A673 (cell line): ENCODE data around the gene TAS2R3. TPM values are rescaled to one million over a fixed set of nuclear protein-coding genes. Genes with fewer than 3 reads are reported as not detected.

Experiments used
- BruUV-seq: library from RNA; stranded (reverse); fragments of 400-500 nt; replicated peaks from 2 replicates; lab custom pipeline; 2021; lab: Mats Ljungman, UMichigan
- CTCF ChIA-PET: fragments of 300-600 bp; sonication (Branson Sonifier 250); formaldehyde crosslinking; loops from one replicate; lab custom pipeline; 2022; ENCODE audit warnings: antibody characterized with exemption; lab: Charles Lee
- POLR2A ChIA-PET: fragments of 300-600 bp; sonication (Branson Sonifier 250); formaldehyde crosslinking; loops from one replicate; lab custom pipeline; 2022; ENCODE audit warnings: antibody characterized with exemption; ENCODE audit not compliant: low non-redundant PET; lab: Charles Lee
- DNase-seq: peaks from one replicate; pipeline ENCODE4 v3.0.0-alpha.2; 2015; ENCODE audit warnings: low spot score
- H3K27ac ChIP-seq: fragments of 200-600 bp; sonication (generic); 2 replicates; pipeline ENCODE4 v1.5.1; 2016; ENCODE audit warnings: mixed run types, low read depth, mild to moderate bottlenecking, mixed read lengths, antibody characterized with exemption, low read length; ENCODE audit not compliant: poor library complexity, severe bottlenecking
- H3K27me3 ChIP-seq: fragments of 200-600 bp; sonication (generic); replicated peaks from 2 replicates; pipeline ENCODE4 v1.6.1; 2017; ENCODE audit warnings: mixed run types, low read depth, mild to moderate bottlenecking, mixed read lengths, antibody characterized with exemption, low read length; ENCODE audit not compliant: insufficient read depth, poor library complexity
- H3K36me3 ChIP-seq: fragments of 200-600 bp; sonication (generic); 2 replicates; pipeline ENCODE4 v1.6.1; 2016; ENCODE audit warnings: mixed run types, mild to moderate bottlenecking, mixed read lengths, antibody characterized with exemption, low read length; ENCODE audit not compliant: insufficient read depth, poor library complexity, severe bottlenecking
- H3K4me1 ChIP-seq: fragments of 200-600 bp; sonication (generic); 2 replicates; pipeline ENCODE4 v1.6.1; 2017; ENCODE audit warnings: mixed run types, mild to moderate bottlenecking, mixed read lengths, antibody characterized with exemption, low read length; ENCODE audit not compliant: insufficient read depth, poor library complexity, severe bottlenecking
- H3K4me3 ChIP-seq: fragments of 200-600 bp; sonication (generic); 2 replicates; pipeline ENCODE4 v1.5.1; 2016; ENCODE audit warnings: low read depth, mixed run types, mild to moderate bottlenecking, mixed read lengths, low read length; ENCODE audit not compliant: poor library complexity, severe bottlenecking
- H3K9me3 ChIP-seq: fragments of 200-600 bp; sonication (generic); 2 replicates; pipeline ENCODE4 v1.6.1; 2016; ENCODE audit warnings: mixed run types, low read depth, mild to moderate bottlenecking, mixed read lengths, antibody characterized with exemption, low read length; ENCODE audit not compliant: poor library complexity, severe bottlenecking
- EZH2 ChIP-seq: fragments of 200-600 bp; sonication (generic); IDR thresholded peaks from 2 replicates; pipeline ENCODE4 v1.6.1; 2017; ENCODE audit warnings: borderline replicate concordance, low read depth, mild to moderate bottlenecking, mixed read lengths, antibody characterized with exemption, low read length; ENCODE audit not compliant: poor library complexity, severe bottlenecking
- intact Hi-C: fragments of 100-400 bp; cut with micrococcal nuclease; formaldehyde crosslinking; loops from one replicate; pipeline ENCODE4 v1.10.0; 2022; ENCODE audit not compliant: unreplicated experiment
- total RNA-seq: library from RNA; stranded (reverse); gene quantifications from 2 replicates; pipeline ENCODE4 v1.2.3, GENCODE V29; 2021
- TF ChIP-seq, protein P1 (sequence below): fragments of 300-800, 200-600 bp; sonication (generic); conservative IDR thresholded peaks from 2 replicates; pipeline ENCODE4 v1.5.1; 2017; ENCODE audit warnings: low read depth, mild to moderate bottlenecking, antibody characterized with exemption, low read length, moderate library complexity, mixed read lengths

Gene TAS2R3
- total RNA-seq, 1 experiment from 2014 or later, result 0.99 TPM

DNA sequence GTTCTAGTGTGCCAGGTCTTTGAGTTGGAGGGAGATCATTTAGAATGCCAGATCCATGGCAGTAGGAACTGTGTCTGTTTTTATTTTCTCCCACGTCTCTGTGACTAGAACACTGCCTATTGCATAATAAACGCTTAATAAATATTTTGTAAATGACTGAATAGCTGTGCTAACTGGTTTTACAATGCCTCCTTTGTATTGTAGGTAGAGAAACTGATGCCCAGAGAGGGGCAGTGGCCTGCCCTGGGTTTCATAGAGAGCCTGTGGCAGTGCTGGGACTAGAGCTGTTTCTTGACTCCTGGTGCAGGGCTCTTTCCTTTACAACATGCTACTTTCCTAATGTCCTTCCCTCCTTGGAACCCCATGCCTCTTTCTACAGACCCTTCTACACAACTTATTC, 28.6 kb downstream of the TAS2R3 start:
- no peak for TF ChIP-seq EZH2
- TF ChIP-seq, protein P1, sequence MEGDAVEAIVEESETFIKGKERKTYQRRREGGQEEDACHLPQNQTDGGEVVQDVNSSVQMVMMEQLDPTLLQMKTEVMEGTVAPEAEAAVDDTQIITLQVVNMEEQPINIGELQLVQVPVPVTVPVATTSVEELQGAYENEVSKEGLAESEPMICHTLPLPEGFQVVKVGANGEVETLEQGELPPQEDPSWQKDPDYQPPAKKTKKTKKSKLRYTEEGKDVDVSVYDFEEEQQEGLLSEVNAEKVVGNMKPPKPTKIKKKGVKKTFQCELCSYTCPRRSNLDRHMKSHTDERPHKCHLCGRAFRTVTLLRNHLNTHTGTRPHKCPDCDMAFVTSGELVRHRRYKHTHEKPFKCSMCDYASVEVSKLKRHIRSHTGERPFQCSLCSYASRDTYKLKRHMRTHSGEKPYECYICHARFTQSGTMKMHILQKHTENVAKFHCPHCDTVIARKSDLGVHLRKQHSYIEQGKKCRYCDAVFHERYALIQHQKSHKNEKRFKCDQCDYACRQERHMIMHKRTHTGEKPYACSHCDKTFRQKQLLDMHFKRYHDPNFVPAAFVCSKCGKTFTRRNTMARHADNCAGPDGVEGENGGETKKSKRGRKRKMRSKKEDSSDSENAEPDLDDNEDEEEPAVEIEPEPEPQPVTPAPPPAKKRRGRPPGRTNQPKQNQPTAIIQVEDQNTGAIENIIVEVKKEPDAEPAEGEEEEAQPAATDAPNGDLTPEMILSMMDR, result no peak
- Histone ChIP-seq H3K27ac (no peak overlapping the region), H3K36me3 (no peaks in the 10 kb centered on the region), H3K27me3 (no peaks in the 10 kb centered on the region), H3K4me3 (no peak overlapping the region), H3K9me3 (no peaks in the 10 kb centered on the region), H3K4me1 (no peaks in the 10 kb centered on the region)
- CTCF ChIA-PET, result no interaction called here
- POLR2A ChIA-PET, result no interaction called here
- intact Hi-C loops, result no loop called here
- BruUV-seq, result no TSS peak
- DNase-seq, result no peak

Other genes with a start within 250 kb of the TAS2R3 start
- gene AGK, start 212.7 kb upstream of the TAS2R3 start, total RNA-seq, result 41.9 and 47.4 TPM in 2 replicates
- gene DENND11, start 61.9 kb upstream of the TAS2R3 start, total RNA-seq, result 11.9 and 12.3 TPM in 2 replicates
- 0.09 TPM in 1 of 2 replicates, not detected in the other for gene WEE2, start 55.7 kb upstream of the TAS2R3 start, total RNA-seq
- gene SSBP1, start 25.7 kb upstream of the TAS2R3 start, total RNA-seq, result 186 and 189 TPM in 2 replicates
- 0.56 and 0.66 TPM in 2 replicates for gene TAS2R4, start 12.6 kb downstream of the TAS2R3 start, total RNA-seq
- 0.43 and 0.72 TPM in 2 replicates for gene TAS2R5, start 26.1 kb downstream of the TAS2R3 start, total RNA-seq
- gene PRSS37, start 77.4 kb downstream of the TAS2R3 start, total RNA-seq, result not detected in 2 replicates
- gene OR9A4, start 152.3 kb downstream of the TAS2R3 start, total RNA-seq, result not detected in 2 replicates
- gene CLEC5A, start 182.9 kb downstream of the TAS2R3 start, total RNA-seq, result not detected in 2 replicates
- not detected in 2 replicates for gene TAS2R38, start 209.7 kb downstream of the TAS2R3 start, total RNA-seq
- not detected in 2 replicates for gene MGAM, start 231.8 kb downstream of the TAS2R3 start, total RNA-seq